Measurements from ENCODE around the gene EHHADH. TPM values are rescaled to one million over a fixed set of nuclear protein-coding genes. Genes with fewer than 3 reads are reported as not detected.
A peak's percentile ranks its signal among the peaks of the same experiment; 100 is the strongest.

Gene EHHADH
- total RNA-seq, 2 donors from 2014 or later: 35.5 to 43.8 TPM

- DNase-seq: no peak
- intact Hi-C loops (cut with DNase I, micrococcal nuclease): no loop called here
- no peak for ATAC-seq
These were observed 98.2 kb downstream of the EHHADH start for GRCh38 chr3:185155678-185156077.

- intact Hi-C loops (cut with DNase I, micrococcal nuclease): no loop called here
These were observed 99.8 kb downstream of the EHHADH start for GRCh38 chr3:185153861-185154629.

GRCh38 chr3:185153171-185153771 is 100.6 kb downstream of the EHHADH start:
- DNase-seq (peak in 1 of 2 donors; percentile 40), ATAC-seq (peak; percentile 54)
- intact Hi-C loops (cut with DNase I, micrococcal nuclease): no loop called here

More at GRCh38 chr3:185153861-185154629, 99.8 kb downstream of the EHHADH start:
- no peak for DNase-seq
- no peak for ATAC-seq

- DNase-seq (peak; percentile 51 to 73), ATAC-seq (peak; percentile 91)
- intact Hi-C loops (cut with DNase I, micrococcal nuclease): no loop called here
These were observed 101.3 kb downstream of the EHHADH start, which contains the start of gene C3orf70 for GRCh38 chr3:185152410-185153170. TSS of gene C3orf70 (minus strand) at chr3:185153060. CDS start at chr3:185152823, 237 bp downstream.

- ATAC-seq (no peak), DNase-seq (no peak)
- intact Hi-C loops (cut with DNase I, micrococcal nuclease): no loop called here
These were observed 101.9 kb downstream of the EHHADH start for GRCh38 chr3:185151964-185152409.

GRCh38 chr3:185151101-185151963 is 102.5 kb downstream of the EHHADH start:
- DNase-seq (no peak), ATAC-seq (no peak)
- intact Hi-C loops (cut with DNase I, micrococcal nuclease): no loop called here

GRCh38 chr3:185150561-185150960 is 103.3 kb downstream of the EHHADH start:
- DNase-seq (no peak), ATAC-seq (no peak)
- intact Hi-C loops (cut with DNase I, micrococcal nuclease): no loop called here

GRCh38 chr3:185149591-185149990 is 104.3 kb downstream of the EHHADH start:
- ATAC-seq: no peak
- DNase-seq: no peak
- intact Hi-C loops (cut with DNase I, micrococcal nuclease): no loop called here

- DNase-seq: no peak
- no peak for ATAC-seq
- intact Hi-C loops (cut with DNase I, micrococcal nuclease): no loop called here
These were observed 108.3 kb downstream of the EHHADH start for GRCh38 chr3:185145511-185145910.

- ATAC-seq (no peak), DNase-seq (no peak)
- intact Hi-C loops (cut with DNase I, micrococcal nuclease): no loop called here
These were observed 109.1 kb downstream of the EHHADH start for GRCh38 chr3:185144784-185145183.

Small RNA genes within 50 kb of the gene (microRNA-seq; reads per million reads assigned to microRNA genes)
- 0 to 1.1 reads per million in 2 donors for gene MIR5588

Other genes starting within 250 kb of the EHHADH start
- gene C3orf70, start 101.0 kb downstream of the EHHADH start, total RNA-seq: 10 to 100 TPM; 13.7 to 15.6 TPM
- 10 to 100 TPM; 47.0 to 51.0 TPM for gene MAP3K13, start 109.1 kb upstream of the EHHADH start, total RNA-seq
- gene TMEM41A, start 245.0 kb upstream of the EHHADH start, total RNA-seq: 10 to 100 TPM; 15.2 to 17.0 TPM